HepG2 (cell line): Measurements from ENCODE around the gene BRIP1. TPM values are rescaled to one million over a fixed set of nuclear protein-coding genes. Genes with fewer than 3 reads are reported as not detected.
A peak's percentile ranks its signal among the peaks of the same experiment; 100 is the strongest.

ENCODE experiments used
- ATAC-seq: fragments of 200-7000 bp; cut with Tn5 transposase; 3 replicates; pipeline ENCODE4 v1.9.1; 2020; ENCODE audit warnings: mild to moderate bottlenecking, moderate library complexity
- BruUV-seq: library from RNA; stranded (reverse); fragments of 400-500 nt; replicated peaks from 2 replicates; lab custom pipeline; 2021; lab: Mats Ljungman, UMichigan
- CTCF ChIA-PET: fragments of 300-600 bp; formaldehyde crosslinking; extraction: SDS; loops from one replicate; lab custom pipeline; 2021; ENCODE audit warnings: low total read pairs, inconsistent platforms, low intra/inter-chr PET ratio; lab: Yijun Ruan, JAX
- POLR2A ChIA-PET: fragments of 350-600 bp; sonication (Branson Sonifier 250); formaldehyde crosslinking; loops from one replicate; lab custom pipeline; 2020; ENCODE audit warnings: antibody characterized with exemption, inconsistent platforms; lab: Yijun Ruan, JAX
- DNase-seq: peaks from one replicate; pipeline ENCODE4 v3.0.0-alpha.2; 2015; ENCODE audit warnings: low spot score
- FAIRE-seq: peaks from 3 replicates; lab custom pipeline; 2011; peaks lifted over from hg19 to GRCh38; lab: Jason Lieb, UNC
- H2AFZ ChIP-seq: one replicate; pipeline ENCODE4 v1.6.1; 2011; ENCODE audit warnings: low read length, inconsistent platforms
- H3K27ac ChIP-seq: fragments of 300-600 bp; 3 replicates; pipeline ENCODE4 v1.8.0; 2011; ENCODE audit warnings: mixed run types, mild to moderate bottlenecking, mixed read lengths, low read length, inconsistent platforms; ENCODE audit not compliant: insufficient read depth; ENCODE audit errors: extremely low read length
- H3K27me3 ChIP-seq, 2 experiments: fragments of 200-600 bp in 1 of 2; 2 replicates in 1 of 2; 3 replicates in 1 of 2; pipeline versions ENCODE4 v1.6.0 to v1.8.0; 2011; ENCODE audit warnings: low read length in 2 of 2, mild to moderate bottlenecking in 2 of 2, moderate library complexity in 2 of 2, inconsistent platforms in 1 of 2; ENCODE audit not compliant: insufficient read depth in 2 of 2, control insufficient read depth in 1 of 2
- H3K36me3 ChIP-seq, 2 experiments: fragments of 200-600 bp in 1 of 2; replicated peaks in 1 of 2; 2 replicates in 1 of 2; 3 replicates in 1 of 2; pipeline versions ENCODE4 v1.5.1 to v1.8.0; 2011; ENCODE audit warnings: low read length in 2 of 2, inconsistent platforms in 1 of 2; ENCODE audit not compliant: insufficient read depth in 2 of 2, control insufficient read depth in 1 of 2
- H3K4me1 ChIP-seq: 2 replicates; pipeline ENCODE4 v1.5.1; 2012; ENCODE audit warnings: low read length, inconsistent platforms; ENCODE audit not compliant: insufficient read depth
- H3K4me2 ChIP-seq: 2 replicates; pipeline ENCODE4 v1.6.0; 2011; ENCODE audit warnings: low read depth, low read length, inconsistent platforms
- H3K4me3 ChIP-seq, 3 experiments: fragments of 200-600 bp in 1 of 3; sonication (generic), shearing (Covaris generic) in 1 of 3; replicated peaks in 1 of 3; 2 replicates each; pipeline ENCODE4 v1.5.1; 2011 to 2016; ENCODE audit warnings: low read length in 3 of 3, inconsistent platforms in 2 of 3, low read depth in 2 of 3, mild to moderate bottlenecking in 2 of 3, control low read depth in 1 of 3, mixed read lengths in 1 of 3; ENCODE audit not compliant: insufficient read depth in 1 of 3
- H3K79me2 ChIP-seq: one replicate; pipeline ENCODE4 v1.6.1; 2011; ENCODE audit warnings: low read length, inconsistent platforms; ENCODE audit not compliant: insufficient read depth
- H3K9ac ChIP-seq: 2 replicates; pipeline ENCODE4 v1.6.0; 2011; ENCODE audit warnings: mild to moderate bottlenecking, low read depth, low read length, inconsistent platforms; ENCODE audit not compliant: insufficient read depth
- H3K9me3 ChIP-seq: 2 replicates; pipeline ENCODE4 v1.5.1; 2012; ENCODE audit warnings: mild to moderate bottlenecking, low read length
- H4K20me1 ChIP-seq: 2 replicates; pipeline ENCODE4 v1.6.0; 2011; ENCODE audit warnings: inconsistent platforms, mild to moderate bottlenecking, low read length, moderate library complexity; ENCODE audit not compliant: insufficient read depth
- AFF4 ChIP-seq: sonication (generic); formaldehyde crosslinking; IDR thresholded peaks from 2 replicates; pipeline ENCODE4 v1.4.0; 2020; ENCODE audit warnings: missing genetic modification reagents
- ARHGAP35 ChIP-seq: sonication (generic); formaldehyde crosslinking; IDR thresholded peaks from 2 replicates; pipeline ENCODE4 v1.9.0; 2022; ENCODE audit warnings: mild to moderate bottlenecking, inconsistent platforms, moderate library complexity, missing genetic modification reagents, borderline replicate concordance
- ATF2 ChIP-seq: sonication (generic); formaldehyde crosslinking; IDR thresholded peaks from 2 replicates; pipeline ENCODE4 v1.4.0; 2020; ENCODE audit warnings: missing genetic modification reagents
- CEBPG ChIP-seq: IDR thresholded peaks from 2 replicates; pipeline ENCODE4 v1.6.1; 2016
- FOXP1 ChIP-seq, 2 experiments: fragments of 450-650 bp in 1 of 2; IDR thresholded peaks; 2 replicates each; pipeline ENCODE4 v1.6.1; 2017 to 2018; ENCODE audit warnings: antibody characterized with exemption in 1 of 2
- LRRFIP1 ChIP-seq: sonication (generic); formaldehyde crosslinking; conservative IDR thresholded peaks from 2 replicates; pipeline ENCODE4 v1.4.0; 2020; ENCODE audit warnings: missing genetic modification reagents
- MTF1 ChIP-seq: sonication (generic); formaldehyde crosslinking; IDR thresholded peaks from 2 replicates; pipeline ENCODE4 v1.5.0; 2020; ENCODE audit warnings: missing genetic modification reagents
- MXD4 ChIP-seq: IDR thresholded peaks from 2 replicates; pipeline ENCODE4 v1.6.1; 2016; ENCODE audit warnings: mild to moderate bottlenecking, missing biosample characterization, missing genetic modification reagents
- NR2F1 ChIP-seq, 2 experiments: fragments of 450-650 bp in 1 of 2; formaldehyde crosslinking in 1 of 2; IDR thresholded peaks; 2 replicates each; pipeline versions ENCODE4 v1.5.0 to v1.6.1; 2016 to 2020; ENCODE audit warnings: mild to moderate bottlenecking in 1 of 2, missing compliant biosample characterization in 1 of 2, missing genetic modification reagents in 1 of 2, moderate library complexity in 1 of 2
- RFX1 ChIP-seq: fragments of 450-650 bp; IDR thresholded peaks from 2 replicates; pipeline ENCODE4 v1.6.1; 2017
- RXRB ChIP-seq: IDR thresholded peaks from 2 replicates; pipeline ENCODE4 v1.6.1; 2016; ENCODE audit warnings: borderline replicate concordance, missing genetic modification reagents, missing compliant biosample characterization
- SCMH1 ChIP-seq: sonication (generic); formaldehyde crosslinking; IDR thresholded peaks from 2 replicates; pipeline ENCODE4 v1.9.0; 2021; ENCODE audit warnings: missing genetic modification reagents, mild to moderate bottlenecking, borderline replicate concordance
- TAF15 ChIP-seq: fragments of 200-400 bp; formaldehyde crosslinking; IDR thresholded peaks from one replicate; pipeline ENCODE4 v1.6.1; 2018; ENCODE audit warnings: mild to moderate bottlenecking, low read depth, low read length; ENCODE audit not compliant: poor library complexity, severe bottlenecking
- ZNF230 ChIP-seq: sonication (generic); formaldehyde crosslinking; IDR thresholded peaks from 2 replicates; pipeline ENCODE4 v1.4.0; 2020; ENCODE audit warnings: mild to moderate bottlenecking, missing genetic modification reagents
- ZNF564 ChIP-seq: sonication (generic); formaldehyde crosslinking; IDR thresholded peaks from 2 replicates; pipeline ENCODE4 v1.8.1; 2023; ENCODE audit warnings: mild to moderate bottlenecking, missing genetic modification reagents
- ZNF672 ChIP-seq: sonication (generic); formaldehyde crosslinking; IDR thresholded peaks from 2 replicates; pipeline ENCODE4 v1.8.1; 2022; ENCODE audit warnings: missing genetic modification reagents
- ZSCAN12 ChIP-seq: sonication (generic); formaldehyde crosslinking; IDR thresholded peaks from 2 replicates; pipeline ENCODE4 v1.9.0; 2021; ENCODE audit warnings: mild to moderate bottlenecking, missing genetic modification reagents
- ZSCAN29 ChIP-seq: sonication (generic); formaldehyde crosslinking; conservative IDR thresholded peaks from 2 replicates; pipeline ENCODE4 v1.4.0; 2020; ENCODE audit warnings: mild to moderate bottlenecking, missing genetic modification reagents
- WGBS: methylation state at CpG from one replicate; pipeline ENCODE4 v1.1.6; 2017; ENCODE audit warnings: low lambda C conversion rate; 5-methylcytosine and 5-hydroxymethylcytosine counted together
- in situ Hi-C: cut with HindIII; loops from 2 replicates; pipeline ENCODE4 v1.10.0; 2017; ENCODE audit warnings: low pct_unique_long_range_greater_than_20kb; ENCODE audit not compliant: extremely low pct_ligation_motif_present
- intact Hi-C: fragments of 100-400 bp; cut with micrococcal nuclease; formaldehyde crosslinking; loops from one replicate; pipeline ENCODE4 v1.10.0; 2022; ENCODE audit not compliant: unreplicated experiment
- polyA plus RNA-seq, 8 experiments: library from polyadenylated mRNA; depleted of rRNA in 3 of 8; stranded (reverse) in 7 of 8; unstranded in 1 of 8; fragments of >200 nt; fragmentation: Illumina TruSeq in 4 of 8; extraction: Trizol in 4 of 8; gene quantifications; 2 replicates each; pipeline versions ENCODE4 v1.2.1 to v1.2.3, GENCODE V29; 2011 to 2016; ENCODE audit warnings: low read depth in 4 of 8, missing spikeins in 1 of 8, mixed read lengths in 1 of 8; ENCODE audit not compliant: insufficient read depth in 1 of 8
- total RNA-seq, 5 experiments: library from RNA; depleted of rRNA; stranded (reverse); fragments of >200 nt; fragmentation: Illumina TruSeq; extraction: Trizol; gene quantifications; 2 replicates each; pipeline ENCODE4 v1.2.3, GENCODE V29; 2016; ENCODE audit warnings: low read depth in 1 of 5

Gene BRIP1
- total and polyA plus RNA-seq, 2 of the 13 experiments (the other 11 are each of a cell fraction or from before 2014, with no cell fraction given) = 3.8 to 27.7 TPM

- TF ChIP-seq ARHGAP35 (no peak), ZSCAN12 (CRISPR knock-in tag) (no peak), TAF15 (no peak), SCMH1 (CRISPR knock-in tag) (no peak), RXRB (no peak), CEBPG (CRISPR knock-in tag) (no peak), ZNF564 (CRISPR knock-in tag) (no peak), NR2F1 (CRISPR knock-in tag; IDR thresholded peaks at IDR 0.05) (no peak), AFF4 (CRISPR knock-in tag) (no peak)
Observed at GRCh38 chr17:61867033-61867432, 3.7 kb upstream of the BRIP1 start (continued).

- in situ Hi-C loops = no loop called here
- no peak; the same call in 1 of the 2 replicates for TF ChIP-seq ZNF230 (CRISPR knock-in tag)
- TF ChIP-seq ATF2 (CRISPR knock-in tag) = no peak
- no peak for TF ChIP-seq FOXP1 (IDR thresholded peaks at IDR 0.05)
- no peak for TF ChIP-seq FOXP1 (CRISPR knock-in tag; IDR thresholded peaks at IDR 0.05)
- TF ChIP-seq MTF1 (CRISPR knock-in tag) = no peak
- no peak for TF ChIP-seq LRRFIP1 (CRISPR knock-in tag)
- TF ChIP-seq ZNF672 (CRISPR knock-in tag) = no peak
- TF ChIP-seq MXD4 = peak; percentile 47; the same call in 1 of the 2 replicates
- TF ChIP-seq RFX1 = no peak
- TF ChIP-seq ZSCAN29 = peak; percentile 2; the same call in 1 of the 2 replicates
Observed at GRCh38 chr17:61863801-61864126, 436 bp upstream of the BRIP1 start.

More at GRCh38 chr17:61863801-61864126, 436 bp upstream of the BRIP1 start:
- Histone ChIP-seq H3K4me2 (peak overlapping the region; percentile 81), H3K27ac (peak overlapping the region; percentile 95), H3K79me2 (peaks cover 30% of the 10 kb centered on the region), H3K27me3 (no peaks in the 10 kb centered on the region; a peak in 1 of 5 replicates), H3K4me1 (peaks cover 34% of the 10 kb centered on the region), H3K9ac (peak overlapping the region; percentile 79), H3K4me3 (peak overlapping the region; percentile 71 to 93 (median 91)), H4K20me1 (no peaks in the 10 kb centered on the region), H3K9me3 (no peaks in the 10 kb centered on the region), H2AFZ (peak overlapping the region; percentile 96), H3K36me3 (peaks cover 1 to 16% of the 10 kb centered on the region in 2 experiments; a peak in 2 of 5 replicates)
- intact Hi-C loops = no loop called here
- POLR2A ChIA-PET = interaction anchor here (0.7 to 2.7 kb wide), 10 partner anchors 19 to 1475 kb away, joined by 3 to 13 read pairs (median 4); partner anchors contain the start of genes INTS2 and TBX2
- ATAC-seq = peak; percentile 39; the same call in 2 of the 3 replicates
- CTCF ChIA-PET = no interaction called here
- DNase-seq = no peak
- TSS peak; percentile 96 for BruUV-seq
- WGBS = 7% methylated on average over 8 of the region's 8 CpGs
- no peak for FAIRE-seq
